HepG2 (cell line): ENCODE data around the gene COQ8B. TPM values are rescaled to one million over a fixed set of nuclear protein-coding genes. Genes with fewer than 3 reads are reported as not detected.

Experiments used
- ATAD3A ChIP-seq: sonication (generic); formaldehyde crosslinking; IDR thresholded peaks from 2 replicates; pipeline ENCODE4 v1.4.0; 2020; ENCODE audit warnings: missing genetic modification reagents
- FOXJ3 ChIP-seq: sonication (generic); formaldehyde crosslinking; IDR thresholded peaks from 2 replicates; pipeline ENCODE4 v1.4.0; 2020; ENCODE audit warnings: missing genetic modification reagents, mild to moderate bottlenecking, borderline replicate concordance
- KDM5B ChIP-seq: sonication (generic); formaldehyde crosslinking; IDR thresholded peaks from 2 replicates; pipeline ENCODE4 v1.4.0; 2020; ENCODE audit warnings: missing genetic modification reagents, mild to moderate bottlenecking, borderline replicate concordance
- PTBP1 ChIP-seq: fragments of 200-400 bp; formaldehyde crosslinking; IDR thresholded peaks from 2 replicates; pipeline ENCODE4 v1.6.1; 2018; ENCODE audit warnings: low read length, low read depth; ENCODE audit not compliant: poor library complexity, severe bottlenecking
- RFX5 ChIP-seq: IDR thresholded peaks from 2 replicates; pipeline ENCODE4 v1.6.1; 2011; ENCODE audit warnings: low read depth, low read length, improper control_type of control experiment
- SCMH1 ChIP-seq: sonication (generic); formaldehyde crosslinking; IDR thresholded peaks from 2 replicates; pipeline ENCODE4 v1.9.0; 2021; ENCODE audit warnings: missing genetic modification reagents, mild to moderate bottlenecking, borderline replicate concordance
- ZBTB38 ChIP-seq: sonication (generic); formaldehyde crosslinking; IDR thresholded peaks from 2 replicates; pipeline ENCODE4 v1.5.1; 2020; ENCODE audit warnings: mild to moderate bottlenecking, missing genetic modification reagents
- ZNF264 ChIP-seq: sonication (generic); formaldehyde crosslinking; IDR thresholded peaks from 2 replicates; pipeline ENCODE4 v1.4.0; 2020; ENCODE audit warnings: missing genetic modification reagents
- ZNF547 ChIP-seq: sonication (generic); formaldehyde crosslinking; IDR thresholded peaks from 2 replicates; pipeline ENCODE4 v1.5.1; 2020; ENCODE audit warnings: mild to moderate bottlenecking, missing genetic modification reagents
- ZNF883 ChIP-seq: sonication (generic); formaldehyde crosslinking; IDR thresholded peaks from 2 replicates; pipeline ENCODE4 v1.5.1; 2020; ENCODE audit warnings: mild to moderate bottlenecking, missing genetic modification reagents; ENCODE audit errors: not compliant biosample characterization
- polyA plus RNA-seq, 8 experiments: library from polyadenylated mRNA; depleted of rRNA in 3 of 8; stranded (reverse) in 7 of 8; unstranded in 1 of 8; fragments of >200 nt; fragmentation: Illumina TruSeq in 4 of 8; extraction: Trizol in 4 of 8; gene quantifications; 2 replicates each; pipeline versions ENCODE4 v1.2.1 to v1.2.3, GENCODE V29; 2011 to 2016; ENCODE audit warnings: low read depth in 4 of 8, missing spikeins in 1 of 8, mixed read lengths in 1 of 8; ENCODE audit not compliant: insufficient read depth in 1 of 8
- total RNA-seq, 5 experiments: library from RNA; depleted of rRNA; stranded (reverse); fragments of >200 nt; fragmentation: Illumina TruSeq; extraction: Trizol; gene quantifications; 2 replicates each; pipeline ENCODE4 v1.2.3, GENCODE V29; 2016; ENCODE audit warnings: low read depth in 1 of 5
- TF ChIP-seq, protein P1 (sequence below): sonication (generic); formaldehyde crosslinking; IDR thresholded peaks from 2 replicates; pipeline ENCODE4 v1.9.0; 2021; ENCODE audit warnings: missing genetic modification reagents, borderline replicate concordance
- TF ChIP-seq, protein P2 (sequence below): sonication (generic); formaldehyde crosslinking; IDR thresholded peaks from 2 replicates; pipeline ENCODE4 v1.5.1; 2020; ENCODE audit warnings: missing genetic modification reagents, mild to moderate bottlenecking, borderline replicate concordance
- TF ChIP-seq, protein P3 (sequence below): sonication (generic); formaldehyde crosslinking; IDR thresholded peaks from 2 replicates; pipeline ENCODE4 v1.8.1; 2022; ENCODE audit warnings: low read depth, mild to moderate bottlenecking, missing genetic modification reagents
- TF ChIP-seq, protein P4 (sequence below): sonication (generic); formaldehyde crosslinking; IDR thresholded peaks from 2 replicates; pipeline ENCODE4 v1.4.0; 2020; ENCODE audit warnings: mild to moderate bottlenecking, missing genetic modification reagents

COQ8B gene
- total and polyA plus RNA-seq, 2 of the 13 experiments (the other 11 are each of a cell fraction or from before 2014, with no cell fraction given) = 12.3 to 17.2 TPM

DNA sequence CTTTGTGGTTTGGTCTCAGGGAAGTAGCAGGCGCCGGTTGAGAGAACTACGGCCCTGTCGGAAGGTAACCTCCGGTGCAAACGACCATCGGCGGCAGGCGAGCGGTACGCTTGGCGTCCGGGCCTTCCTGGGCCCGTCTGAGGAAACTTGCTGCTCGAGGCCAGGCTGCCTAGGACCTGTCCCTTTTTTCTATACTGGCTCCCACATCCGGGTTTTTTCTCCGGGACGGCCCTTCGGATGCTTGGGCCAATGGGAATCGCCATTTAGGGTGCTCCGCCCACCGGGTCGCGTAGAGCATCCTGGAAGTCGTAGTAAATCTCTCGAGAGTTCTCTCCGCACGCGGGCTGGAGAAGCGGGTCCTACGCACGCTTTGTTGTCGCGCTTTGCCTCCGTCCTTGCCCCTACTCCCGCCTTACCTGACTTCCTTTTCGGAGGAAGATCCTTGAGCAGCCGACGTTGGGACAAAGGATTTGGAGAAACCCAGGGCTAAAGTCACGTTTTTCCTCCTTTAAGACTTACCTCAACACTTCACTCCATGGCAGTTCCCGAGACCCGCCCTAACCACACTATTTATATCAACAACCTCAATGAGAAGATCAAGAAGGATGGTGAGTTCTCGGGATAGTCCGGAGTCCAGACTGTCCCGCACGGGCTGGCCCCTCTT, 34.3 kb upstream of the COQ8B start, which contains the start of gene SNRPA (continued):
- no peak for TF ChIP-seq ZNF547
- TF ChIP-seq ZNF883 (CRISPR knock-in tag) = no peak
- TF ChIP-seq ZBTB38 (CRISPR knock-in tag) = no peak
- TF ChIP-seq, protein P1, sequence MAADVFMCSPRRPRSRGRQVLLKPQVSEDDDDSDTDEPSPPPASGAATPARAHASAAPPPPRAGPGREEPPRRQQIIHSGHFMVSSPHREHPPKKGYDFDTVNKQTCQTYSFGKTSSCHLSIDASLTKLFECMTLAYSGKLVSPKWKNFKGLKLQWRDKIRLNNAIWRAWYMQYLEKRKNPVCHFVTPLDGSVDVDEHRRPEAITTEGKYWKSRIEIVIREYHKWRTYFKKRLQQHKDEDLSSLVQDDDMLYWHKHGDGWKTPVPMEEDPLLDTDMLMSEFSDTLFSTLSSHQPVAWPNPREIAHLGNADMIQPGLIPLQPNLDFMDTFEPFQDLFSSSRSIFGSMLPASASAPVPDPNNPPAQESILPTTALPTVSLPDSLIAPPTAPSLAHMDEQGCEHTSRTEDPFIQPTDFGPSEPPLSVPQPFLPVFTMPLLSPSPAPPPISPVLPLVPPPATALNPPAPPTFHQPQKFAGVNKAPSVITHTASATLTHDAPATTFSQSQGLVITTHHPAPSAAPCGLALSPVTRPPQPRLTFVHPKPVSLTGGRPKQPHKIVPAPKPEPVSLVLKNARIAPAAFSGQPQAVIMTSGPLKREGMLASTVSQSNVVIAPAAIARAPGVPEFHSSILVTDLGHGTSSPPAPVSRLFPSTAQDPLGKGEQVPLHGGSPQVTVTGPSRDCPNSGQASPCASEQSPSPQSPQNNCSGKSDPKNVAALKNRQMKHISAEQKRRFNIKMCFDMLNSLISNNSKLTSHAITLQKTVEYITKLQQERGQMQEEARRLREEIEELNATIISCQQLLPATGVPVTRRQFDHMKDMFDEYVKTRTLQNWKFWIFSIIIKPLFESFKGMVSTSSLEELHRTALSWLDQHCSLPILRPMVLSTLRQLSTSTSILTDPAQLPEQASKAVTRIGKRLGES (CRISPR knock-in tag) = 0 out of 2 replicates have a peak, but pooled peaks have one; percentile 46
- no peak for TF ChIP-seq ZNF264 (CRISPR knock-in tag)
- TF ChIP-seq, protein P2, sequence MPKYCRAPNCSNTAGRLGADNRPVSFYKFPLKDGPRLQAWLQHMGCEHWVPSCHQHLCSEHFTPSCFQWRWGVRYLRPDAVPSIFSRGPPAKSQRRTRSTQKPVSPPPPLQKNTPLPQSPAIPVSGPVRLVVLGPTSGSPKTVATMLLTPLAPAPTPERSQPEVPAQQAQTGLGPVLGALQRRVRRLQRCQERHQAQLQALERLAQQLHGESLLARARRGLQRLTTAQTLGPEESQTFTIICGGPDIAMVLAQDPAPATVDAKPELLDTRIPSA (CRISPR knock-in tag) = no peak; the same call in 1 of the 2 replicates
- TF ChIP-seq ATAD3A = no peak
- no peak for TF ChIP-seq PTBP1
- TF ChIP-seq SCMH1 (CRISPR knock-in tag) = no peak
- no peak for TF ChIP-seq RFX5
- TF ChIP-seq FOXJ3 (CRISPR knock-in tag) = peak; percentile 24; the same call in 1 of the 2 replicates
- peak; percentile 75; the same call in 1 of the 2 replicates for TF ChIP-seq KDM5B
- TF ChIP-seq, protein P3, sequence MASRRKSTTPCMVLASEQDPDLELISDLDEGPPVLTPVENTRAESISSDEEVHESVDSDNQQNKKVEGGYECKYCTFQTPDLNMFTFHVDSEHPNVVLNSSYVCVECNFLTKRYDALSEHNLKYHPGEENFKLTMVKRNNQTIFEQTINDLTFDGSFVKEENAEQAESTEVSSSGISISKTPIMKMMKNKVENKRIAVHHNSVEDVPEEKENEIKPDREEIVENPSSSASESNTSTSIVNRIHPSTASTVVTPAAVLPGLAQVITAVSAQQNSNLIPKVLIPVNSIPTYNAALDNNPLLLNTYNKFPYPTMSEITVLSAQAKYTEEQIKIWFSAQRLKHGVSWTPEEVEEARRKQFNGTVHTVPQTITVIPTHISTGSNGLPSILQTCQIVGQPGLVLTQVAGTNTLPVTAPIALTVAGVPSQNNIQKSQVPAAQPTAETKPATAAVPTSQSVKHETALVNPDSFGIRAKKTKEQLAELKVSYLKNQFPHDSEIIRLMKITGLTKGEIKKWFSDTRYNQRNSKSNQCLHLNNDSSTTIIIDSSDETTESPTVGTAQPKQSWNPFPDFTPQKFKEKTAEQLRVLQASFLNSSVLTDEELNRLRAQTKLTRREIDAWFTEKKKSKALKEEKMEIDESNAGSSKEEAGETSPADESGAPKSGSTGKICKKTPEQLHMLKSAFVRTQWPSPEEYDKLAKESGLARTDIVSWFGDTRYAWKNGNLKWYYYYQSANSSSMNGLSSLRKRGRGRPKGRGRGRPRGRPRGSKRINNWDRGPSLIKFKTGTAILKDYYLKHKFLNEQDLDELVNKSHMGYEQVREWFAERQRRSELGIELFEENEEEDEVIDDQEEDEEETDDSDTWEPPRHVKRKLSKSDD = no peak
- TF ChIP-seq, protein P4, sequence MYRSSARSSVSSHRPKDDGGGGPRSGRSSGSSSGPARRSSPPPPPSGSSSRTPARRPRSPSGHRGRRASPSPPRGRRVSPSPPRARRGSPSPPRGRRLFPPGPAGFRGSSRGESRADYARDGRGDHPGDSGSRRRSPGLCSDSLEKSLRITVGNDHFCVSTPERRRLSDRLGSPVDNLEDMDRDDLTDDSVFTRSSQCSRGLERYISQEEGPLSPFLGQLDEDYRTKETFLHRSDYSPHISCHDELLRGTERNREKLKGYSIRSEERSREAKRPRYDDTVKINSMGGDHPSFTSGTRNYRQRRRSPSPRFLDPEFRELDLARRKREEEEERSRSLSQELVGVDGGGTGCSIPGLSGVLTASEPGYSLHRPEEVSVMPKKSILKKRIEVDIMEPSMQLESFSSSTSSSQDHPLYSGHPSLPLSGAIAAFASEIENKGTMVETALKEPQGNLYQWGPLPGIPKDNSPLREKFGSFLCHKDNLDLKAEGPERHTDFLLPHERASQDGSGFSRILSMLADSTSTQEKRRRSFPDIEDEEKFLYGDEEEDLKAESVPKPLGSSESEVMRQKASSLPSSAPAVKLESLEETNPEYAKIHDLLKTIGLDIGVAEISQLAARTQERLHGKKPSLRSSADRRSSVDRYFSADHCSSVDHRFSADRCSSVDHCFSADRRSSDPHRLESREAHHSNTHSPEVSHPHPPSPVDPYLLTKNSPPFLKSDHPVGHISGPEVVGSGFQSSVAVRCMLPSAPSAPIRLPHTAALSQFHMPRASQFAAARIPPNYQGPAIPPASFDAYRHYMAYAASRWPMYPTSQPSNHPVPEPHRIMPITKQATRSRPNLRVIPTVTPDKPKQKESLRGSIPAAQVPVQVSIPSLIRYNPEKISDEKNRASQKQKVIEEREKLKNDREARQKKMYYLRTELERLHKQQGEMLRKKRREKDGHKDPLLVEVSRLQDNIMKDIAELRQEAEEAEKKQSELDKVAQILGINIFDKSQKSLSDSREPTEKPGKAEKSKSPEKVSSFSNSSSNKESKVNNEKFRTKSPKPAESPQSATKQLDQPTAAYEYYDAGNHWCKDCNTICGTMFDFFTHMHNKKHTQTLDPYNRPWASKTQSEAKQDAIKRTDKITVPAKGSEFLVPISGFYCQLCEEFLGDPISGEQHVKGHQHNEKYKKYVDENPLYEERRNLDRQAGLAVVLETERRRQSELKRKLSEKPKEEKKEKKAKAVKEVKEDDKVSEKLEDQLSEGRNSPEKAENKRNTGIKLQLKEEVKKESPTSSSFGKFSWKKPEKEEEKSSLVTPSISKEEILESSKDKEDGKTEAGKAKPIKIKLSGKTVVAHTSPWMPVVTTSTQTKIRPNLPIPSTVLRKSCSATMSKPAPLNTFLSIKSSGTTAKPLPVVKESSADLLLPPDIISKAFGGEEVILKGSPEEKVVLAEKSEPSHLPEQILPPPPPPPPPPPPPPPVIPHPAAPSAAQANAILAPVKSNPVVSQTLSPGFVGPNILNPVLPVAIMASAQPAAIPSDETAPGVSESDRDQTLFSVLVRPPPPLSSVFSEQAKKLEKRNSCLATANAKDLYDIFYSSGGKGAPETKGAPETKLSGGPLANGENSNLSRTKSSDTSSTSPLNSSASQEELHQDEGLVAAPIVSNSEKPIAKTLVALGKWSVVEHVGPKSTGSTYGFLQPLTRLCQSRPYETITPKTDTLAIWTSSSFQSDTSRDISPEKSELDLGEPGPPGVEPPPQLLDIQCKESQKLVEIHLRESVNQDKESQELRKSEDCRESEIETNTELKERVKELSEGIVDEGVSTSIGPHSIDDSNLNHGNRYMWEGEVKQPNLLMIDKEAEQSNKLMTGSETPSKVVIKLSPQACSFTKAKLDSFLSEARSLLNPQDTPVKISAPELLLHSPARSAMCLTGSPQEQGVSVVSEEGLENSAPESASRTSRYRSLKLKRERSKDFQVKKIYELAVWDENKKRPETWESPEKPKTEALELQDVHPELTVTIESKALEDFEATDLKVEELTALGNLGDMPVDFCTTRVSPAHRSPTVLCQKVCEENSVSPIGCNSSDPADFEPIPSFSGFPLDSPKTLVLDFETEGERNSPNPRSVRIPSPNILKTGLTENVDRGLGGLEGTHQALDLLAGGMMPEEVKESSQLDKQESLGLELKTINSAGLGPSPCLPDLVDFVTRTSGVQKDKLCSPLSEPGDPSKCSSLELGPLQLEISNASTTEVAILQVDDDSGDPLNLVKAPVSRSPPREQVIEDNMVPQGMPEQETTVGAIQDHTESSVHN (CRISPR knock-in tag) = 0 out of 2 replicates have a peak, but pooled peaks have one; percentile 17
